GM13976 (cell line): ENCODE measurements around the gene POU3F2.

Experiments
- DNase-seq: peaks from one replicate; pipeline ENCODE4 v3.0.0; 2012; ENCODE audit warnings: low spot score
- in situ Hi-C: fragments of 300-500 bp; cut with MboI; formaldehyde crosslinking; loops from one replicate; pipeline ENCODE4 v1.12.0; 2022; ENCODE audit warnings: low sequenced_read_pairs, mixed read lengths, inconsistent platforms; ENCODE audit not compliant: unreplicated experiment
- TF ChIP-seq, protein P1 (sequence below): IDR thresholded peaks from 2 replicates; pipeline ENCODE4 v1.5.1; 2012; ENCODE audit warnings: borderline replicate concordance, mild to moderate bottlenecking; ENCODE audit not compliant: insufficient read depth; ENCODE audit errors: extremely low read depth, missing control alignments, control extremely low read depth

The POU3F2 gene

DNA sequence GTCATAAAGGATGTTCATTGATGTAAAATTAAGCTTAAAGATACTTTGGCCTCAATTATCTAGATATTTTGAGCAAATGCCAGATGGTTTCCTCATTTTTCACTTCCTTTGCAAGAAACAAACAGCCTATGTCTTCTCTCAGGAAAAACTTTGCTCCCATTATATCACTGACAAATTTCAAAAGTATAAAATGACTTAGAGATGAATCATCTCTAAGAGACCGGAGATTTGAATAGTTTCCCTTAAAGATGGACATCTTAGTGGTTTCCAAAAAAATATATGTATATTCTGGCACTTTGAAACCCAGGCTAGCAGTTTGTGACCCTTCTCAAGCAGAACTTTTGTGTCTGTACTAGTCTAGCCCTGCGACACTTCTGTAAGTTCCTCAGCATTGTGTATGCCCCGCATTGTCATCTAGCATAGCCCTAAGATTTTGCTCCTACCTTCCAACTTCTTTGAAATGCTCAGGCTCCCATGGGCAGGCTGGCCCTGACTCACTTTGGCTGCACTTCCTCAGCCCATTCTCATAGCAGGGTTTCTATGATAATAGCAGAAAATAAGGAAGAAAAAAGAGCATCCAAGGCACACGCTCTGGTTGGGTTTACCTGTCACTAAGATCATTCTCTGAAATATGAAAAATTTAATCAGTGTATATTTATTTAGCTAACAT is 25.7 kb upstream of the POU3F2 start:
- no peak for DNase-seq
- TF ChIP-seq, protein P1, sequence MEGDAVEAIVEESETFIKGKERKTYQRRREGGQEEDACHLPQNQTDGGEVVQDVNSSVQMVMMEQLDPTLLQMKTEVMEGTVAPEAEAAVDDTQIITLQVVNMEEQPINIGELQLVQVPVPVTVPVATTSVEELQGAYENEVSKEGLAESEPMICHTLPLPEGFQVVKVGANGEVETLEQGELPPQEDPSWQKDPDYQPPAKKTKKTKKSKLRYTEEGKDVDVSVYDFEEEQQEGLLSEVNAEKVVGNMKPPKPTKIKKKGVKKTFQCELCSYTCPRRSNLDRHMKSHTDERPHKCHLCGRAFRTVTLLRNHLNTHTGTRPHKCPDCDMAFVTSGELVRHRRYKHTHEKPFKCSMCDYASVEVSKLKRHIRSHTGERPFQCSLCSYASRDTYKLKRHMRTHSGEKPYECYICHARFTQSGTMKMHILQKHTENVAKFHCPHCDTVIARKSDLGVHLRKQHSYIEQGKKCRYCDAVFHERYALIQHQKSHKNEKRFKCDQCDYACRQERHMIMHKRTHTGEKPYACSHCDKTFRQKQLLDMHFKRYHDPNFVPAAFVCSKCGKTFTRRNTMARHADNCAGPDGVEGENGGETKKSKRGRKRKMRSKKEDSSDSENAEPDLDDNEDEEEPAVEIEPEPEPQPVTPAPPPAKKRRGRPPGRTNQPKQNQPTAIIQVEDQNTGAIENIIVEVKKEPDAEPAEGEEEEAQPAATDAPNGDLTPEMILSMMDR: no peak
- in situ Hi-C loops: no loop called here

- DNase-seq: no peak
- in situ Hi-C loops: no loop called here
- TF ChIP-seq, protein P1: no peak
Measured at GRCh38 chr6:98812220-98812619, 22.2 kb upstream of the POU3F2 start.

DNA sequence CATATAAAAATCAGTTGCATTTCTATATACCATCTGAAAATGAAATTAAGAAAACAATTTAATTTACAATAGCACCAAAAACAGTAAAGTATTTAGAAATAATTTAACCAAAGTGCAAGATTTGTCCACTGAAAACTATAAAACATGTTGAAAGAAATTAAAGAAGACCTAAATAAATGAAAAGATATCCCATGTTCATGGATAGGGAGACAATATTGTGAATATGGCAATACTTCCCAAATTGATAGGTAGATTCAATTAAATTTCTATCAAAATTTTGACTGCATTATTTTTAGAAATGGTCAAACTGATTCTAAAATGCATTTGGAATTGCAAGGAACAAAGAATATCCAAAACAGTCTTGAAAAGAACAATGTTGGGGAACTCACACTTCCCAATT is 17.6 kb upstream of the POU3F2 start:
- DNase-seq: no peak
- in situ Hi-C loops: no loop called here
- TF ChIP-seq, protein P1: no peak

GRCh38 chr6:98821756-98822405 is 12.5 kb upstream of the POU3F2 start:
- DNase-seq: no peak
- TF ChIP-seq, protein P1: no peak
- in situ Hi-C loops: no loop called here

DNA sequence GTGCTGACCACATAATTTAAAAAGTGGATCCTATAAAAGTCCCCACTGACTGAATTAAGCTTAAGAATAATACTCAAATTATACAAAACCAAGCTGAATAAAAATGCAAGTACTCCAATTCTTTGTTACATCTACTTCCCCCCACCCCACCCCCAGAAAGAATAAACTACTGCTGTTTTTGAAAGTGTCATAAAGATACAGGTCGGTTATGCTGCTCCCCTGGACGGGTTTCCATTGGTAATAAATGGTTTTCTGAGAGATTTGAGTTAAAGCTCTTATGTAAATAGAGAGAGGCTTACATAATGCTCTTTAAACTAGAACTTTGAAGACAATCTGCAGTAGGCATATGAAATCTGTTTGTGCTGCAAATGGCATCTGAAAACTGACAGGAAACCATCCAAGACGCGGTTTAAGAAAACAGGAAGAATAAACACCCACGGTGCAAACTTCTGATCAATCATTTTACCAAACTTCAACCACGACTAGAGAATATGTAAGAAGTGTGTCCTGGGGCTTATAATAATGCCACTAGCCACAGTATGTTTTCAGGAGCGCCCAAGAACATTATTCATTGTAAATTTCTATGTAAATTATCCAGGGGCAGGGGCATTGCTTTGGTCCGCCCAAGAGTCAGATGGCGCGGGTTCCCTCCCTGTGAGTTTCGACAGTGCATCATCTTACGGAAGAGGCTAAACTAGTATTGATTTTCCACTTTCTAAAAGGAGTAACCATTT is 10.8 kb upstream of the POU3F2 start:
- no peak for DNase-seq
- in situ Hi-C loops: no loop called here
- TF ChIP-seq, protein P1: no peak

GRCh38 chr6:98824162-98824901 is 10.0 kb upstream of the POU3F2 start:
- TF ChIP-seq, protein P1: no peak
- in situ Hi-C loops: no loop called here
- peak; percentile 16 for DNase-seq
